Islet precursor cell (in vitro differentiated cells): ENCODE results near the gene ATOH7.
A peak's percentile ranks its signal among the peaks of the same experiment; 100 is the strongest.
"Not testable (repeated sequence)": the region's sequence is repeated elsewhere in the genome, so short reads cannot be mapped to it uniquely, and the experiment has no call there.

Experiments
- DNase-seq: peaks from one replicate; pipeline ENCODE4 v3.0.0-alpha.2; 2018

ATOH7 gene

DNA sequence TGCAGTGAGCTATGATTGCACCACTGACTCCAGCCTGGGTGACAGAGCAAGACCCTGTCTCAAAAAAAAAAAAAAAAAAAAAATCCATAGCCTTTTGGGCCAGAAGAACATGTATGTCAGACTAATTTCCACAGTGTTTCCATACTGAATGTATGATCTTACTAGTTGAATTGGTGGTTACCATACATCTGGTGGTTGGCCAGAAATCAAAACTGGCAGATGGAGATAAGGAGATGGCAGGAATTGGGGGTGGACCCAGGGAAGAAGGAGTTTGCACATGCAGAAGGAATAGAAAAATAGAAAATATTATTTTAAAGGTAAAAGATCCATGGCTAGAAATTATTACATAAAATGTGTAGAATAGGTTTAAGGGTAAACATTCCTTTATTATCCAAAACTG is 3.7 kb upstream of the ATOH7 start:
- DNase-seq = no peak

DNA sequence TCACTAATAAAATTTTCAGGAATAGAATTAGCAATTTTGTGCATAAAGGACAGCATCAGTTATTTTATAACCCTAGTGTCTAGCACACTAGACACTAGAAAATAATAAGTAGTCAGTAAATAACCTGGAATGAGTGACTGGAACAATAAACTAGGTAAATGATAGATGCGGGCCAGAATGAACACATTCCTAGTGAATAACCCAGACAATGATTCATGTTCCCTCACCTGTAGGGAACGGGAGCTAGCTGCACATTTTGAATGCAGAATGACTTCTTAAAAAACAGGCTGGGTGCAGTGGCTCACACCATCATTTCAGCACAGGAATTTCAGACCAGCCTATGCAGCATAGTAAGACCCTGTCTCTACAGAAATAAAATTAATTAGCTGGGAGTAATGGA is 3.2 kb upstream of the ATOH7 start:
- DNase-seq = no peak

DNA sequence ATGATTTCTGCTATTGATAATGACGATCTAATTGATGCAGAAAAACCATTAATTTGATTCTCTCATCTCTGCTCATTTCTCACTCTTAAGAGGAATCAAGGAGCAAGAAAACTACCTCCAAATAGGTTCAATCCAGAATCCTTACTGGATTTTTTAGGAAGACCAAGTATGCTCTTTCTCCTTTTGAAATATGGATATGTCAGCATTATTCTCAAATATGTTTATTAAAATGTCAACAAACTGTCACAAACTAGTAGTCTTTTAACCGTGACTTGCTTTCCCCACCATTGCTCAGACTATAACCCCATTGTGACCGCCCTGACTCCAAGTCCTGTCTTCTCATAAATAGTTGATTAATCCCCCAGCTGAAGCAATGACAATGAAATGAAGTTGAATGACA is 1.1 kb upstream of the ATOH7 start:
- DNase-seq = no peak

GRCh38 chr10:68231106-68231816 is 652 bp downstream of the ATOH7 start:
- peak; percentile 92 for DNase-seq

DNA sequence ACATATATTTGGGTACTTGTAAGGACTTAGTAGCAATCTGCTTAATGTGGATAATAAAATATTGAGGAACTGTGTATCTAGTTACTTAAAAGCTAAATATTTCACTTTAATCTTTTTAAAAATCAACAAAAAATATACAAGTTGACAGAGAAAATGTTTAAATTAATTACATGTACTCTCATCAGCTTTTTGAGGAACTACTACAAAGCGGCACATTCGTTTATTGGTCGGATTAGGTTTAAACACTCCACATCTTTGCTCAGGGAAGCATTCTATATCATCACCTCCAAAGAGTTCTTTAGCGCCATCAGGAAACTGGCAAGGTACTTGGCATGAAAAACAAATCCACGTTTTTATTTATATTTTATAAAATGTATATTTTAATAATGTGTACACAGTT is 1.6 kb downstream of the ATOH7 start:
- DNase-seq = no peak

GRCh38 chr10:68224810-68225209 is 7.1 kb downstream of the ATOH7 start:
- DNase-seq = no peak

GRCh38 chr10:68223535-68224165 is 8.3 kb downstream of the ATOH7 start:
- peak; percentile 68 for DNase-seq

- no peak for DNase-seq
Measured at GRCh38 chr10:68222391-68222790, 9.5 kb downstream of the ATOH7 start.

GRCh38 chr10:68221196-68221595 is 10.7 kb downstream of the ATOH7 start:
- DNase-seq = no peak

DNA sequence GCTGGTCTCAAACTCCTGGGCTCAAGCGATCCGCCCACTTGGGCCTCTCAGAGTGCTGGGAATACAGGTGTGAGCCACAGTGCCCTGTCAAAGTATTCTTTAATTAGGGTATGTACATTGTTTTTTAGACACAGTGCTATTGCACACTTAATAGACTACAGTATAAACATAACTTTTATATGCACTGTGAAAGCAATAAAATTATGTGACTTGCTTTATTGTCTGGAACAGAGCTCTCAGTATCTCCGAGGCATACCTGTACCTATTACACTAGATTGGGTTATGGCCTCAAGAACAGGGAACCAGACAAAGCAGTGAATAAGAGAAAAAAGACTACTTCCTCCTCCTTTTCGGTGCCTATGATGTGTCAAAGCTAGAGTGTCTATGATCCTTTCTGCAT is 13.1 kb downstream of the ATOH7 start:
- DNase-seq = no peak

- no peak for DNase-seq
Measured at GRCh38 chr10:68212721-68213352, 19.1 kb downstream of the ATOH7 start.

DNA sequence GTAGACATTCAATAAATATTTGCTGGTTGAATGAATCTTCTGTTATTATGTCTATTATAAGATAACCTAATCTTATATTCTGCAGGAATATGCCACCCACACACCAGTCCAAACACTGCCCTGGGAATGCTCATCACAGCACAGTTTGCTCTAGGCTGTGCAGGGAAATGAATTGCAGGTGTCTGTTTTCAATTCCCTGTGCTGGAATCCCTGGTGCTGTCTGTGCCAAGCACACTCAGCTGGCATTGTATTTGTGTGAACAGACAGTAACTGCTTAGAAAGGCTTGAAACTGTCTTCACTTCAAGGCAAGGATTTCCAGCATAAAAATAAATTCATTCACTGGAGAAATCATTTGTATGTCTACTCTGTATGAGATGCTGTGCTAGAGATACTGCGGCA is 20.2 kb downstream of the ATOH7 start:
- no peak for DNase-seq

DNA sequence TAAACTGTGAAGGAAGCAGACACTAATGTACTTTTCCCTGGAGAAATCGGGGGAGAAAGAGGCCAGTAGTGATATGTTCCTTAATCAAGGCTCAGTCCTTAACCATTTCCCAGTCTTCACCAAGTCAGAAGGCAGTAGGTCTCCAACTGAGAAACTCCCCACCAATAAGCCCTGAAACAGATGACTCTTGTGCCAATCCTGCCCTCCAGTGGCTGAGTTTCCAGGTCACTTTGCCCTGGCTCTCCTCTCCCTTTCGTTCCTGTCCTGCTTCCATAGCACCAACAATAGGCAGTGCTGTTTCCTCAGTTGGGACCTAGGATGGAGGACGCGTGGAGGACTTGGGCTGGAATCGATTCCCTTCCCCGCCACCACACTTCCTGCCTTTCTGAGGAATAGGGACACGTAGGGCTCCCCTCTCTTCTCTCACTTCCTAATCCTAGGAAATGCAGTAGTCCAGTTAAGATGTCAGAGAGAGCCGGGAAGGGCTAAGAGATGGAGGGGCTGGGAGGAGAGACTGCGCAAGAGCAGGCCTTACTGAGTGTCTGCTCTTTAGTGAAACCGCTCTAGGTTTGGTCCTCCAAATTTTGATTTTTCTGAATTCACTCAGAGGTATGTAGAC is 23.4 kb downstream of the ATOH7 start:
- DNase-seq = peak; percentile 91

DNA sequence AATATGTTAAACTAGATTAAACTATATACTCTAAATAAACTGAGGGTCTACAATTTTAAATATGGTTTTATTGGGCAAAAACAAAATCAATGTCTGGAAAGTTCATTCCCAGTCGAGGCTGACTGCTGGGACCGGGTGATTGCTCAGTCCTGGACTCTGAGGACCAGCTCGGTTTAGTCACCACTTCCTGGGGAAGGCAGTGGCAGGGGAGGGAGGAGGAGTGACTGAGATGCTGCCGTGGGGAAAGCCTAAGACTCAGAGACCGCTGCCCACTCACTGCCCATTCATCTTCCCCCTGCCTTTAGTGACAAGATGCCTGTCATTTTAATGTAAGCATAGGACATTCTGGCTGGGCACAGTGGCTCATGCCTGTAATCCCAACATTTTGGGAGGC is 29.0 kb downstream of the ATOH7 start:
- peak; percentile 66 for DNase-seq

GRCh38 chr10:68196701-68197100 is 35.2 kb downstream of the ATOH7 start:
- DNase-seq = no peak

DNA sequence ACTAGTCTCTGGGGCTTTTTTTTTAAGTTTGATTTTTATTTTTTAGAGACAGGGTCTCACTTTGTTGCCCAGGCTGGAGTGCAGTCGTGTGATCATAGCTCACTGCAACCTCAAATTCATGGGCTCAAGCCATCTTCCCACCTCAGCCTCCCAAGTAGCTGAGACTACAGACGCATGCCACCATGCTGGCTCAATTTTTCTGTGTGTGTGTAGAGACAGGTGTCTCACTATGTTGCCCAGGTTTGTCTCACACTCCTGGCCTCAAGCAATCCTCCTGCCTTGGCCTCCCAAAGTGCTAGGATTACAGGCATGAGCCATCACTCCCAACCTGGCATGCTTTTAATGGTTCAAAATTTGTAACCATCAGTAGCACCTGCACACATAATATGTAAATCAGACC is 36.1 kb downstream of the ATOH7 start:
- DNase-seq = not testable (repeated sequence)

DNA sequence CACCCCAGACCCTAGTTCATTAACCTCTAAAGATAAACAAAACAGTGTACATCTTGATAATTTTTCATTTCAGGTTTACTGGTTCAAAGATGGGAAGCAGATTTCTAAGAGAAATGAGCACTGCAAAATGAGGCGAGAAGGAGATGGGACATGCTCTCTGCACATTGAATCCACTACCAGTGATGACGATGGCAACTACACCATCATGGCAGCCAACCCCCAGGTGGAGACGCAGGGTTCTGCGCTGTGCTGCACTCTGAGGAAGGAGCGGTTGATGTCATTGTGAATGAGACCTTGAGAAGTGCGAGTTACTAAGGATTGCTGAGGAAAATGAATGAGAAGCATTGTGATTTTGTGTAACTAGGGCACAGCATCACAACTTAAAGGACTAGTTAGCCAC is 37.6 kb downstream of the ATOH7 start:
- DNase-seq = no peak

DNA sequence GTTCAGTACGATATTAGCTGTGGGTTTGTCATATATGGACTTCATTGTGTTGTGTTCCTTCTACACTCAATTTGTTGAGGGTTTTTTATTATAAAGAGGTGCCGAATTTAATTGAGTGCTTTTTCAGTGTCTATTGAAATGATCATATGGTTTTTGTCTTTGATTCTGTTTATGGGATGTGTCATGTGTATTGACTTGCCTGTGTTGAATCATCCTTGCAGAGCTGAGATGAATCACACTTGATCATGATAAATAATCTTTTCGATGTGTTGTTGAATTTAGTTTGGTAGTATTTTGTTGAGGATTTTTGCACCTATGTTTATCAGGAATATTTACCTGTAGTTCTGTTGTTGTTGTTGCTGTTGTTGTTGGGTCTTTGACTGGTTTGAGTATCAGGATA is 39.8 kb downstream of the ATOH7 start:
- no peak for DNase-seq

- DNase-seq = no peak
Measured at GRCh38 chr10:68188835-68189234, 43.1 kb downstream of the ATOH7 start.

GRCh38 chr10:68185085-68185484 is 46.8 kb downstream of the ATOH7 start:
- no peak for DNase-seq

DNA sequence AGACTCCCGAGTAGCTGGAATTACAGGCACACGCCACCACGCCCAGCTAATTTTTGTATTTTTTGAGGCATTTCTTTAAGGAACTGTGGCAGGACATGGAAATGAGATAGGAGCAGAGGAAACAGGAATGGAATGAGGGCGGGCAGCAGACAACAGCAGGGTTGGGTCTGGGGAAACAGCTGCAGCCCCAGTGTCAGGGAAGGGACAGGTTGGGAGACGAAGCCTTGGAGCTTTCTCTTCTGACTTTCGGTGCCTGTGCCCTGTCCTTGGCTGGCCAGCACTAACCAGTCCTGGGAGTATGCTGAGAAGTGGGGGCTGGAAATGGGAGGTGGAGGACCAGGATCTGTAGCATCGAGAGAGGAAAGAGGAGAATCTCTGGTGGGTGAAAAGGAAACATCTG is 47.4 kb downstream of the ATOH7 start:
- no peak for DNase-seq
